Transverse colon (tissue), 4 donors: ENCODE measurements around the gene WWOX.

Experiments
- CTCF ChIP-seq, 5 experiments: fragments of 200-600 bp in 3 of 5; fragments of 450-650 bp in 2 of 5; sonication (generic) in 3 of 5; IDR thresholded peaks; 1 replicate in 2 of 5; 2 replicates in 3 of 5; pipeline ENCODE4 v1.5.1; 2016 to 2017; ENCODE audit warnings: antibody characterized with exemption in 5 of 5, inconsistent platforms in 3 of 5, mild to moderate bottlenecking in 2 of 5, moderate library complexity in 1 of 5
- EP300 ChIP-seq: sonication (generic); formaldehyde crosslinking; IDR thresholded peaks from one replicate; pipeline ENCODE4 v1.6.1; 2017; ENCODE audit warnings: antibody characterized with exemption, low read depth
- POLR2A ChIP-seq: fragments of 450-650 bp; IDR thresholded peaks from one replicate; pipeline ENCODE4 v1.6.1; 2016; ENCODE audit warnings: antibody characterized with exemption, mild to moderate bottlenecking, moderate library complexity
- POLR2AphosphoS5 ChIP-seq, 3 donors: sonication (generic); formaldehyde crosslinking; IDR thresholded peaks; one replicate each; pipeline ENCODE4 v1.6.1; 2016; ENCODE audit warnings: antibody characterized with exemption in 3 of 3

GRCh38 chr16:78549366-78549765 lies 449.9 kb downstream of the WWOX start:
- TF ChIP-seq POLR2A = no peak
- TF ChIP-seq CTCF (IDR thresholded peaks at IDR 0.05) = no peak
- no peak for TF ChIP-seq POLR2AphosphoS5 (IDR thresholded peaks at IDR 0.05)
- no peak for TF ChIP-seq EP300
